HEK293 (cell line): ENCODE measurements around the gene RAP1A.

ENCODE experiments used
- CTCF ChIA-PET: fragments of 350-600 bp; formaldehyde crosslinking; extraction: SDS; loops from one replicate; lab custom pipeline; 2021; ENCODE audit warnings: antibody characterized with exemption; lab: Yijun Ruan, JAX
- POLR2A ChIA-PET: fragments of 300-600 bp; formaldehyde crosslinking; extraction: SDS; loops from one replicate; lab custom pipeline; 2020; ENCODE audit warnings: antibody characterized with exemption, inconsistent platforms; lab: Yijun Ruan, JAX
- H3K27ac ChIP-seq: fragments of 200-500 bp; sonication (Bioruptor generic); 2 replicates; pipeline ENCODE4 v1.5.1; 2014; ENCODE audit warnings: low read depth, low read length, control low read depth, inconsistent platforms; ENCODE audit errors: extremely low read depth
- H3K36me3 ChIP-seq, 2 experiments: fragments of 200-500 bp in 1 of 2; sonication (Bioruptor generic) in 1 of 2; 1 replicate in 1 of 2; 2 replicates in 1 of 2; pipeline ENCODE4 v1.5.1; 2014 to 2017; ENCODE audit warnings: inconsistent platforms in 2 of 2, low read length in 2 of 2; ENCODE audit not compliant: control insufficient read depth in 2 of 2, insufficient read depth in 1 of 2
- H3K4me1 ChIP-seq: fragments of 200-500 bp; sonication (Bioruptor generic); 2 replicates; pipeline ENCODE4 v1.5.1; 2014; ENCODE audit warnings: mild to moderate bottlenecking, low read length, inconsistent platforms; ENCODE audit not compliant: control insufficient read depth, insufficient read depth
- H3K4me3 ChIP-seq: 2 replicates; pipeline ENCODE4 v1.5.1; 2011; ENCODE audit warnings: low read depth, mild to moderate bottlenecking, control low read depth, low read length, moderate library complexity
- H3K9me3 ChIP-seq: fragments of 200-500 bp; sonication (Bioruptor generic); 2 replicates; pipeline ENCODE4 v1.5.1; 2014; ENCODE audit warnings: low read depth, low read length, inconsistent platforms; ENCODE audit not compliant: control insufficient read depth, insufficient read depth
- PBX3 ChIP-seq: sonication (generic); formaldehyde crosslinking; IDR thresholded peaks from 2 replicates; pipeline ENCODE4 v1.8.1; 2022; ENCODE audit warnings: mild to moderate bottlenecking, moderate library complexity, missing genetic modification reagents
- TRIM28 ChIP-seq: IDR thresholded peaks from 2 replicates; pipeline ENCODE4 v1.6.1; 2011; ENCODE audit warnings: low read length, control low read depth, borderline replicate concordance
- ZNF664 ChIP-seq: fragments of 450-650 bp; formaldehyde crosslinking; IDR thresholded peaks from 2 replicates; pipeline ENCODE4 v1.5.1; 2016; ENCODE audit warnings: missing biosample characterization, missing genetic modification characterization
- TF ChIP-seq, protein P1 (sequence below): fragments of 450-650 bp; formaldehyde crosslinking; optimal IDR thresholded peaks from 2 replicates; pipeline ENCODE3; 2016; ENCODE audit warnings: missing biosample characterization, mild to moderate bottlenecking, missing genetic modification characterization

RAP1A gene

DNA sequence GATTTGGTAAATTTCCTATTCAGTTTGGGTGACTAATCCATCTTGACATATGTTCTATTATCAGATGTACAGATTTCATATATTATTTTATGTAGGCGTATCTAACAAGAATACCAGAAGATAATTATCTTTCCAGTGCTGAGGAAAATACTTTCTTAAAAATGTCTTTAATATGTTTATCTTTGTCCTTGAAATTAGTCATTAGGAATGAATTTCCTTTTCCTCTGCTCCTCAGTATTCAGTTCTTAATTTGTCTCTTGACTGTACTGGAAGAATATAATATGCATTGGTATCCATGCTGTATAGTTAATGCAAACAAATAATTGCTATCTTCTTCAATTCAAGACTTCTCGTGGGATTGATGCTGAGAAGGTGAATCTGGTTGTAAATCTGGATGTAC, 142.7 kb downstream of the RAP1A start:
- CTCF ChIA-PET = no interaction called here
- no peaks in the 10 kb centered on the region for H3K4me1 ChIP-seq
- no peak overlapping the region for H3K4me3 ChIP-seq
- H3K36me3 ChIP-seq = peaks cover 41 to 95% of the 10 kb centered on the region in 2 experiments
- no peaks in the 10 kb centered on the region for H3K9me3 ChIP-seq
- no peak overlapping the region for H3K27ac ChIP-seq
- TF ChIP-seq, protein P1, sequence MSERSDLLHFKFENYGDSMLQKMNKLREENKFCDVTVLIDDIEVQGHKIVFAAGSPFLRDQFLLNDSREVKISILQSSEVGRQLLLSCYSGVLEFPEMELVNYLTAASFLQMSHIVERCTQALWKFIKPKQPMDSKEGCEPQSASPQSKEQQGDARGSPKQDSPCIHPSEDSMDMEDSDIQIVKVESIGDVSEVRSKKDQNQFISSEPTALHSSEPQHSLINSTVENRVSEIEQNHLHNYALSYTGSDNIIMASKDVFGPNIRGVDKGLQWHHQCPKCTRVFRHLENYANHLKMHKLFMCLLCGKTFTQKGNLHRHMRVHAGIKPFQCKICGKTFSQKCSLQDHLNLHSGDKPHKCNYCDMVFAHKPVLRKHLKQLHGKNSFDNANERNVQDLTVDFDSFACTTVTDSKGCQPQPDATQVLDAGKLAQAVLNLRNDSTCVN (tag by site-specific recombination) = no peak
- TF ChIP-seq TRIM28 = no peak
- no peak for TF ChIP-seq ZNF664 (tag by site-specific recombination)
- no peak for TF ChIP-seq PBX3 (CRISPR knock-in tag)
- TF ChIP-seq, all 188 proteins: peak for 0
- POLR2A ChIA-PET = no interaction called here
